HS-5 (cell line): ENCODE data around the gene MPRIP.

Experiments
- DNase-seq: peaks from one replicate; pipeline ENCODE4 v3.0.0-alpha.2; 2012; ENCODE audit warnings: low read depth

The MPRIP gene

DNA sequence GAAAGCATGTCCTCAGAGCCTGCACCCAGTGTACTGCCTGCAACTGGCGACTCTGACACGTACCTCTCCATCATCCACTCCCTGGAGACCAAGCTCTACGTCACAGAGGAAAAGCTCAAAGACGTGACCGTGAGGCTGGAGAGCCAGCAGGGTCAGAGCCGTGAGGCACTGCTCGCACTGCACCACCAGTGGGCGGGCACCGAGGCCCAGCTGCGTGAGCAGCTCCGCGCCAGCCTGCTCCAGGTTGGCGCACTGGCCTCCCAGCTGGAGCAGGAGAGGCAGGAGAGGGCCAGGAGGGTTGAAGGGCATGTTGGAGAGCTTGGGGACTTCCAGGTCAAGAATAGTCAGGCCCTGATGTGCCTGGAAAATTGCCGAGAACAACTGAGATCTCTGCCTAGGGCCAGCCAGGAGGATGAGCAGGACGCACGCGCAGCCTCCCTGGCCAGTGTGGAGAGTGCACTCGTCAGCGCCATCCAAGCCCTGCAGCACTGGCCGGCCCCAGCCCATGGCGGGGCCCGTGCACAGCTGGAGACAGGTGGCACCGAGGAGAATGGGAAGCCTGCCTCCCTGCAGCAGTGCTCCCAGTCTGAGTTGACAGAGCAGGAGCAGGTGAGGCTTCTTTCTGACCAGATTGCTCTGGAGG lies 123.5 kb downstream of the MPRIP start:
- no peak for DNase-seq

- no peak for DNase-seq
Observed at GRCh38 chr17:17166446-17166845, 124.2 kb downstream of the MPRIP start.

DNA sequence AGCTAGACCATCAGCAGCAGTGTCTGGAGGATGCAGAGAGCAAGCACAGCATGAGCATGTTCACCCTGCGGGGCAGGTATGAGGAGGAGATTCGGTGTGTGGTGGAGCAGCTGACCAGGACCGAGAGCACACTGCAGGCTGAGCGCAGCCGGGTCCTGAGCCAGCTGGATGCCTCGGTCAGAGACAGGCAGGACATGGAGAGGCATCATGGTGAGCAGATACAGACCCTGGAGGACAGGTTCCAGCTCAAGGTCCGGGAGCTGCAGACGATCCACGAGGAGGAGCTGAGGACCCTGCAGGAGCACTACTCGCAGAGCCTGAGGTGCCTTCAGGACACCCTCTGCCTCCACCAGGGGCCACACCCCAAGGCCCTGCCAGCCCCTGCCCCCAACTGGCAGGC lies 125.1 kb downstream of the MPRIP start:
- DNase-seq, result no peak

DNA sequence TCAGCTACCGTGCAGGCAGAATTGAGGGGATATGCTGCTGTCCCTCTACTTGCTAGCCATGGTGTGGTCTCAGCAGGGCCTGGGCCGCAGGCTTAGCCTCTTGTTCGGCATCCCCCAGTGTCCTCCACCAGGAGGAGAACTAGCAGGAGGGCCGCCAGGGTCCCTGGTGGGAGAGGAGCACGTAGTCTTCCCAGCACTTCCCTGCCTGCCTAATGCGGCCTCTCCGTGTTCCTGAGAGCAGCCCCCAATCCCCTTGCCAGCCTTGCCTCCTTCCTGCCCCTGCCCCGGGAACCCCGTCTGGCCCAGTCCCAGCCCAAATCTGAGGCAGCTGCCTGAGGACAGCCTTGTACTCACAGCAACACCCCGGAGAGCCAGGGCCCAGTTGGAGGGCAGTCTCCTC lies 125.7 kb downstream of the MPRIP start:
- DNase-seq, result no peak

DNA sequence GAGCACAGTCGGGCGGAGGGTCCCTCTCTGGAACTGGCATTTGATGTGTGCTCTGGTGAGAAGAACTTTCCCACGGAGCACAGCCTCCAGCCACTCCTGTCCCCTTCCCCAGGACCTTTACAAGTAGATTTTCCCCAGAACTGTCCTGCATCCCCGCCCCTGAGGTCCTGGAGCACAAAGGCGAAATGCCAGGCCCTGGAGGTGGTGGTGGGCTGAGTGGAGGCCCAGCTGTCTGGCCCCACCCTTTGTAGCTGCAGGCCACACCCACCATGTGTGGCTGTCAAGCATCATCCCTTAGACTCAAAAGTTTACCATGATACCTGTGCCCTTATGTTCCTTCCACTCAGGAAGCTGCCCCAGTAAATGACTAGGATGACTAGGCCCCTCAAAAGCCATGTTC lies 126.1 kb downstream of the MPRIP start:
- DNase-seq, result no peak

DNA sequence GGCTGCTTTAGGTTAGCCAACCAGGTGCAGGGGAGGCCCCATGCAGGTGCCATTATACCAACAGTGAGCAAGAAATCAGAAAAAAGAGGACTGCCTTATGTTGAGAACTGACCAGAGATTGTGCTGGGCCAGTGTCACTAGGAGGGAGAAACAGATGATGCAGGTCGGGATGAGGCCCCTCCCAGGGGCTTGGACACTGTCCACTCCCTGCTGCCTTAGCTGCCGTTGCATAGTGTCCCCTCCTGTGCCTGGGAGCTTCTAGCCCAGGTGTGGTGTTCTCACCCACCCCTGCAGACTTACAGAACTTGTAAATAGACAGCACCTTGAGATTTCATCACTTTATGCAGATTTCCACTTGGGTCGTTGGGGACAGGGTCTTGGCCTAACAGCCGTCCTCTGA lies 127.1 kb downstream of the MPRIP start:
- no peak for DNase-seq

DNA sequence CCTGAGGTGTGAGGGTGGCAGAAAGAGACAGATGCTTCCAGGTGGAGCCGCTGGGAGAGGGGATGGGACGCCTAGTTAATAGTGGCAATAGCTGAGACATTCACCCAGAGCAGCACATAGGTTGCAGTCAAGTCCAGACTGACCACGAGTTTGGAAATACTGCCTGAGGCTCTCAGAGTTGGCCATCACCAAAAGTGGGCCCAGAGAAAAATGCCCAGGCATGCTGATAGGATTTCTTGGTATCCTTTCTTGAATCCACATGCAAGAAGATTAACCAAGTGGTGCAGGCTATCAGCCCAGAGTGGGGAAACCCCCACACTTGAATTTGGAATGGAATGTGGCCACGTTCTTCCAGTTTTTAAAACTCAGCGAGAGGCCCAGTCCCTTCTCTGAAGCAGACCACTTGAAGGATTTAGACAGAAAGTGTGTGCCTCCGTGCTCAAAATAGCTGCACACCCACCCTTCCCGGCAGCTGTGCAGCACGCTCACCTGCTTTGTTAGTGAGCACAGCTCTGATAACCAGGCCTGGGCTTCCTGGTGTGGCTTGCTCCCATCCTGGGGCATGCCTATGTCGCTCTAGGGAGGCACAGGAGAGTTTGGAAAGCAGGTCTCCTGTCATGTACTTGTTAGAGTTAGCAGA lies 128.2 kb downstream of the MPRIP start:
- DNase-seq, result no peak

GRCh38 chr17:17171186-17171585 lies 128.9 kb downstream of the MPRIP start:
- DNase-seq, result no peak

- no peak for DNase-seq
Observed at GRCh38 chr17:17172001-17172939, 130.0 kb downstream of the MPRIP start.

DNA sequence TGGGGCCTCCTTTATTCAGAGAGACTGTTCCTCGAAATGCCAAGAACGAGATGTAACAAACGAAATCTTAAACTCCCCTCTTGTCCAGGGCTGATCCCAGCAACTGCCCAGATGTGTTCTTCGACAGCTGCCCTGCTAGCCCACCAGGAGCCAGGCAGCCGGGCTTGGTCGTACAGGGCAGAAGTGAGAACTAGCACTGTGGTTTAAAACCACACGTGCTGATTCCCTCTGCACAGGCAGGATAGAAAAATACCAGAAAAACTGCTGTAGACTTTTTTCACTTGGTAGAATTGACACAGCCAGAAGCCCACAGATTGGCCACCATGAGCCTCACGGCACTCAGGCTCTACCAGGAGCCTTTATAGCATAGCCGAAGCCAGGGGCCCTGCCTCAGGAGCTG lies 130.7 kb downstream of the MPRIP start:
- DNase-seq, result no peak

DNA sequence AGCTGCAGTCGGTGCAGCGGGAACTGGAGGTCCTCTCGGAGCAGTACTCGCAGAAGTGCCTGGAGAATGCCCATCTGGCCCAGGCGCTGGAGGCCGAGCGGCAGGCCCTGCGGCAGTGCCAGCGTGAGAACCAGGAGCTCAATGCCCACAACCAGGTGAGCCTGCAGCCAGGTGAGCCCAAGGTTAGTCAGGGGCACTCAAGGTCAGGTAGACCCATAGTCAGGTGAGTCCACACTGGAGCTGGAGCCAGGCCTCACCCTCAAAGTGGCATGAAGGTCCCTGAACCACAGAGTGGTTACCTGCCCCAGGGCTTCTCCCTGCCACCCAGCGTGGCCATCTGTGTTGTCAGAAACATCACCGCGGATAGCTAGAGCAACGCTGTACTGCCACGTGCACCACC lies 131.7 kb downstream of the MPRIP start:
- DNase-seq, result no peak

- no peak for DNase-seq
Observed at GRCh38 chr17:17175340-17175739, 133.1 kb downstream of the MPRIP start.

- DNase-seq, result no peak
Observed at GRCh38 chr17:17175917-17176316, 133.7 kb downstream of the MPRIP start.

GRCh38 chr17:17176341-17176740 lies 134.1 kb downstream of the MPRIP start:
- no peak for DNase-seq

DNA sequence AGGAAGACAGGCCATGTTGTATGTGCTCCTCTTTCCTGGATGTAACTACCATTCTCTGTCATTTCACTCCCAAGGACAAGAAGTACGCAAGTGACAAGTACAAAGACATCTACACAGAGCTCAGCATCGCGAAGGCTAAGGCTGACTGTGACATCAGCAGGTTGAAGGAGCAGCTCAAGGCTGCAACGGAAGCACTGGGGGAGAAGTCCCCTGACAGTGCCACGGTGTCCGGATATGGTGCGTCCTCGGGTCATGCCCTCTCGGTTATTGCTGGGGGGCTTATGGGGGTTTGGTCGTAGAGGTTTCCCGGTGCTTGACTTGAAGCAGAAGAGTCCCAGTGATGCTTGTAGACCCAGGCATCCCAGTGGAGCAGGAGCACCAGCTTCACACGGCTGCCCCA lies 134.9 kb downstream of the MPRIP start:
- no peak for DNase-seq

GRCh38 chr17:17179371-17179827 lies 137.1 kb downstream of the MPRIP start:
- DNase-seq, result no peak

- no peak for DNase-seq
Observed at GRCh38 chr17:17180141-17180603, 137.9 kb downstream of the MPRIP start.

DNA sequence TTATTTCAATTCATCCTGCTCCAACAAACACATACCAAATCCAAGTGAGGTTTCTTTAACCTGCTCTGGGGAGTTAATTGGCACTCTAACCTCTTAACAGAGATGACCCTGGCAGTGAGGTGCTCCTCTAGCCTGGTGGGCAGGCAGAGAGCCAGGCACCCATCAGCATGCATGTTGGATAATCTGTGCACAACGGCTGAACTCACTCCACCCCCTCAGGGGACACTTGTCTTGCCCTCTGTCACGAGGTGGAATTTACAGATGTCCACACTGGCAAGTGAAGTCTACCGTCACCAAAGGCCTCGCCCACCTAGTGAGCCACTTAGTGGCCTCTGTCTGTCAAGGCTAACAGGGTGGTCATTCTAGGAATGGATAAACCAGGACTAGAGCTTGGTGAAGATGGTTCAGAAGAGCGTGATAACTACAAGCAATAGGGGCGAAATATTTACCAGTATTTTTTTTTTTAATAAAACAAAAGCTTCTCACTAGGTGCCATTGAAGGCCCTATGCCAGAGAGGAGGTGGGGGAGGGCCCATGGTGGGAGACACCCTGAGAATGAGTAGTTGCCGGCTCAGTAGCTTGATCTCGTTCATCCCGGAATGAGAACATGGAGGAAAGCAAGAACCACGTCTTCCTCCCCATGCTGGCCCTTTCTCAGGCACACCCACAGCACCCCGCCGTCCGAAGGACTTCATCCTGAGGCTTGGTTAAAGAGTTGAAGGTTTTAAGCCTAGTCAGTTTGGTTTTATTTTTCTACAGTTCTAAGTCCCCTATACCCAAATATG lies 138.7 kb downstream of the MPRIP start:
- no peak for DNase-seq

- DNase-seq, result no peak
Observed at GRCh38 chr17:17181666-17182597, 139.7 kb downstream of the MPRIP start.

GRCh38 chr17:17182598-17183136 lies 140.4 kb downstream of the MPRIP start:
- no peak for DNase-seq

DNA sequence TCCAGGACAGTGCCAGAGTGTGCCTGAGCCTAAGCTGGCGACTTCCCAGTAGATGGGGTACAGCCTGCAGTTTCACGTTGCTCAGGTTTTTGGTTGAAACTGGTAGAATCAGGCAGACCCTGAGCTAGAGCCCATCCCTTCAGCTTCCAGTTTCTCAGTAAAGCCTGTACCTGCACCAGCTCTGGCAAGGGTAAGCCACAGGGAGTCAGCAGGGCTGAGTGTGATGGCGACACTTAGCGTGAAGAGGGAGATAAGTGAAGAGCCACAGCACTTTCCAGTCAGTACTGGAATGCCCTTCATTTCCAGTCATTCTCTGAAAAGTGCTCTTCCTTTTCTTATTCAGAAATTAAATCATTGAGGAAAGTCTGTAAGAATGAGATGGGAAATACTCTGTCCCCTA lies 141.5 kb downstream of the MPRIP start:
- no peak for DNase-seq
